ENCODE measurements around the gene CDC42BPG. TPM values are rescaled to one million over a fixed set of nuclear protein-coding genes. Genes with fewer than 3 reads are reported as not detected.

CDC42BPG gene
- total and polyA plus RNA-seq, 2 donors (not counting 1 experiment from before 2014, with no cell fraction given) = 0.03 to 0.33 TPM

GRCh38 chr11:64834031-64834722, 10.3 kb downstream of the CDC42BPG start:
- Histone ChIP-seq H3K9ac (ENCODE audit: insufficient read depth, low read length) (no peak overlapping the region), H4K20me1 (ENCODE audit: control insufficient read depth, extremely low read depth, insufficient read depth, low read length) (no peaks in the 10 kb centered on the region), H3K4me1 (ENCODE audit: control insufficient read depth, extremely low read depth, insufficient read depth, low read length) (no peaks in the 10 kb centered on the region), H3K4me2 (ENCODE audit: extremely low read depth, insufficient read depth, low read length) (no peak overlapping the region), H3K36me3 (ENCODE audit: control insufficient read depth, insufficient read depth, low read length) (no peaks in the 10 kb centered on the region), H3K27ac (ENCODE audit: insufficient read depth, low read length) (no peak overlapping the region), H3K4me3 (replicated peaks in 1 of 4; ENCODE audit: control extremely low read depth in 1 of 4, insufficient read depth in 1 of 4, low read depth in 3 of 4, low read length in 4 of 4) (no peak overlapping the region), H3K79me2 (ENCODE audit: control insufficient read depth, insufficient read depth, low read length) (no peaks in the 10 kb centered on the region), H3K9me3 (ENCODE audit: control insufficient read depth, insufficient read depth, low read depth, low read length) (no peaks in the 10 kb centered on the region), H2AFZ (ENCODE audit: low read length) (no peak overlapping the region), H3K27me3 (ENCODE audit: control insufficient read depth, insufficient read depth, low read length) (no peaks in the 10 kb centered on the region)
- no peak for DNase-seq (ENCODE audit: low read depth in 2 of 2)
- TF ChIP-seq, protein P1, sequence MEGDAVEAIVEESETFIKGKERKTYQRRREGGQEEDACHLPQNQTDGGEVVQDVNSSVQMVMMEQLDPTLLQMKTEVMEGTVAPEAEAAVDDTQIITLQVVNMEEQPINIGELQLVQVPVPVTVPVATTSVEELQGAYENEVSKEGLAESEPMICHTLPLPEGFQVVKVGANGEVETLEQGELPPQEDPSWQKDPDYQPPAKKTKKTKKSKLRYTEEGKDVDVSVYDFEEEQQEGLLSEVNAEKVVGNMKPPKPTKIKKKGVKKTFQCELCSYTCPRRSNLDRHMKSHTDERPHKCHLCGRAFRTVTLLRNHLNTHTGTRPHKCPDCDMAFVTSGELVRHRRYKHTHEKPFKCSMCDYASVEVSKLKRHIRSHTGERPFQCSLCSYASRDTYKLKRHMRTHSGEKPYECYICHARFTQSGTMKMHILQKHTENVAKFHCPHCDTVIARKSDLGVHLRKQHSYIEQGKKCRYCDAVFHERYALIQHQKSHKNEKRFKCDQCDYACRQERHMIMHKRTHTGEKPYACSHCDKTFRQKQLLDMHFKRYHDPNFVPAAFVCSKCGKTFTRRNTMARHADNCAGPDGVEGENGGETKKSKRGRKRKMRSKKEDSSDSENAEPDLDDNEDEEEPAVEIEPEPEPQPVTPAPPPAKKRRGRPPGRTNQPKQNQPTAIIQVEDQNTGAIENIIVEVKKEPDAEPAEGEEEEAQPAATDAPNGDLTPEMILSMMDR (conservative IDR thresholded peaks at IDR 0.05 in 1 of 2, IDR thresholded peaks at IDR 0.05 in 1 of 2; ENCODE audit: low read depth in 1 of 2, low read length in 2 of 2) = no peak
- no peak for TF ChIP-seq EZH2 (IDR thresholded peaks at IDR 0.05; ENCODE audit: low read length, missing control alignments)

DNA sequence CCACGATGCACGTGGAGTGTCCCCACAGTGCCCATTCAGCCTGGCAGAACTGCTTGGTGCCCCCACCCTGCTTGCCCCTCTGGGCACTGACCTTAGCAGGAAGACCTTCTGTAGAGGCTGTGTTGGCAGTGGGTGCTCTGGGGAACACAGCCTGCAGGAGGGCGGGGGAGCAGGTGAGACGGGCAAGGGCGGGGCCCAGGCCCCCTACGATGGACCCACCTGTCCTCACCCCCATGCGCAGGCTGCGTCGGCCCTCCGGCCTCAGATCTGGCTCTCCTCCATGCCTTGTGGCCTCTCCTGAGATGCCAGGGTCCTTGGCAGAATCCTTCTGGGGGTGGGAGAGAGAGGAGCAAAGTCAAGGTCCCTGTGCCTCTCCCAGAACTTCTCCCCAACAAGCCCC, 10.9 kb downstream of the CDC42BPG start:
- no peak for TF ChIP-seq EZH2 (IDR thresholded peaks at IDR 0.05; ENCODE audit: low read length, missing control alignments)
- TF ChIP-seq, protein P1 (conservative IDR thresholded peaks at IDR 0.05 in 1 of 2, IDR thresholded peaks at IDR 0.05 in 1 of 2; ENCODE audit: low read depth in 1 of 2, low read length in 2 of 2) = no peak
- Histone ChIP-seq H3K4me1 (ENCODE audit: control insufficient read depth, extremely low read depth, insufficient read depth, low read length) (no peaks in the 10 kb centered on the region), H3K36me3 (ENCODE audit: control insufficient read depth, insufficient read depth, low read length) (no peaks in the 10 kb centered on the region)

GRCh38 chr11:64833198-64833502, 11.3 kb downstream of the CDC42BPG start:
- no peak for DNase-seq (ENCODE audit: low read depth in 2 of 2)
- Histone ChIP-seq H3K9ac (ENCODE audit: insufficient read depth, low read length) (no peak overlapping the region), H3K27me3 (ENCODE audit: control insufficient read depth, insufficient read depth, low read length) (no peaks in the 10 kb centered on the region), H2AFZ (ENCODE audit: low read length) (no peak overlapping the region), H3K9me3 (ENCODE audit: control insufficient read depth, insufficient read depth, low read depth, low read length) (no peaks in the 10 kb centered on the region), H3K27ac (ENCODE audit: insufficient read depth, low read length) (no peak overlapping the region), H3K4me2 (ENCODE audit: extremely low read depth, insufficient read depth, low read length) (no peak overlapping the region), H4K20me1 (ENCODE audit: control insufficient read depth, extremely low read depth, insufficient read depth, low read length) (no peaks in the 10 kb centered on the region), H3K4me1 (ENCODE audit: control insufficient read depth, extremely low read depth, insufficient read depth, low read length) (no peaks in the 10 kb centered on the region), H3K79me2 (ENCODE audit: control insufficient read depth, insufficient read depth, low read length) (no peaks in the 10 kb centered on the region), H3K4me3 (replicated peaks in 1 of 4; ENCODE audit: control extremely low read depth in 1 of 4, insufficient read depth in 1 of 4, low read depth in 3 of 4, low read length in 4 of 4) (no peak overlapping the region), H3K36me3 (ENCODE audit: control insufficient read depth, insufficient read depth, low read length) (no peaks in the 10 kb centered on the region)
- TF ChIP-seq EZH2 (IDR thresholded peaks at IDR 0.05; ENCODE audit: low read length, missing control alignments) = no peak
- TF ChIP-seq, protein P1 (conservative IDR thresholded peaks at IDR 0.05 in 1 of 2, IDR thresholded peaks at IDR 0.05 in 1 of 2; ENCODE audit: low read depth in 1 of 2, low read length in 2 of 2) = no peak

More for the DNA sequence above, 10.9 kb downstream of the CDC42BPG start:
- DNase-seq (ENCODE audit: low read depth in 2 of 2) = no peak
- H3K4me2 ChIP-seq (ENCODE audit: extremely low read depth, insufficient read depth, low read length) = no peak overlapping the region
- no peak overlapping the region for H3K27ac ChIP-seq (ENCODE audit: insufficient read depth, low read length)
- H3K79me2 ChIP-seq (ENCODE audit: control insufficient read depth, insufficient read depth, low read length) = no peaks in the 10 kb centered on the region
- H4K20me1 ChIP-seq (ENCODE audit: control insufficient read depth, extremely low read depth, insufficient read depth, low read length) = no peaks in the 10 kb centered on the region
- H3K4me3 ChIP-seq (replicated peaks in 1 of 4; ENCODE audit: control extremely low read depth in 1 of 4, insufficient read depth in 1 of 4, low read depth in 3 of 4, low read length in 4 of 4) = no peak overlapping the region
- H3K9ac ChIP-seq (ENCODE audit: insufficient read depth, low read length) = no peak overlapping the region
- no peaks in the 10 kb centered on the region for H3K27me3 ChIP-seq (ENCODE audit: control insufficient read depth, insufficient read depth, low read length)
- no peaks in the 10 kb centered on the region for H3K9me3 ChIP-seq (ENCODE audit: control insufficient read depth, insufficient read depth, low read depth, low read length)
- no peak overlapping the region for H2AFZ ChIP-seq (ENCODE audit: low read length)
